PC-9 (cell line): Measurements from ENCODE around the gene TAGAP. TPM values are rescaled to one million over a fixed set of nuclear protein-coding genes. Genes with fewer than 3 reads are reported as not detected.

Source experiments
- BruUV-seq: library from RNA; stranded (reverse); fragments of 400-500 nt; replicated peaks from 2 replicates; lab custom pipeline; 2021; lab: Mats Ljungman, UMichigan
- CTCF ChIA-PET: fragments of 300-600 bp; sonication (Branson Sonifier 250); formaldehyde crosslinking; loops from one replicate; lab custom pipeline; 2022; ENCODE audit warnings: antibody characterized with exemption; lab: Charles Lee
- POLR2A ChIA-PET: fragments of 300-600 bp; sonication (Branson Sonifier 250); formaldehyde crosslinking; loops from one replicate; lab custom pipeline; 2022; ENCODE audit warnings: antibody characterized with exemption; ENCODE audit not compliant: unreplicated experiment; lab: Charles Lee
- DNase-seq, 2 experiments: peaks; one replicate each; pipeline versions ENCODE4 v3.0.0 to v3.0.0-alpha.2; 2015 to 2022; ENCODE audit warnings: mixed read lengths in 1 of 2
- H2AFZ ChIP-seq: fragments of 200-600 bp; sonication (generic); 2 replicates; pipeline ENCODE4 v1.8.1; 2017; ENCODE audit warnings: antibody characterized with exemption
- H3F3A ChIP-seq: fragments of 200-600 bp; sonication (generic); 2 replicates; pipeline ENCODE4 v1.8.1; 2017; ENCODE audit warnings: antibody characterized with exemption, mild to moderate bottlenecking, low read depth; ENCODE audit not compliant: insufficient read depth
- H3K27ac ChIP-seq: fragments of 200-600 bp; sonication (generic); 2 replicates; pipeline ENCODE4 v1.6.1; 2016; ENCODE audit warnings: mixed run types
- H3K27me3 ChIP-seq: fragments of 200-600 bp; sonication (generic); 2 replicates; pipeline ENCODE4 v1.6.1; 2016; ENCODE audit warnings: low read depth, mixed run types; ENCODE audit not compliant: insufficient read depth
- H3K36me3 ChIP-seq: fragments of 200-600 bp; sonication (generic); 2 replicates; pipeline ENCODE4 v1.6.1; 2016; ENCODE audit warnings: low read depth, mixed run types
- H3K4me1 ChIP-seq: fragments of 200-600 bp; sonication (generic); replicated peaks from 2 replicates; pipeline ENCODE4 v1.6.1; 2016; ENCODE audit warnings: mixed run types; ENCODE audit not compliant: insufficient read depth
- H3K4me2 ChIP-seq: fragments of 200-600 bp; sonication (generic); 2 replicates; pipeline ENCODE4 v1.6.1; 2017; ENCODE audit warnings: mixed run types
- H3K4me3 ChIP-seq: fragments of 200-600 bp; sonication (generic); 2 replicates; pipeline ENCODE4 v1.6.1; 2016; ENCODE audit warnings: mixed run types
- H3K79me2 ChIP-seq: fragments of 200-600 bp; sonication (generic); 2 replicates; pipeline ENCODE4 v1.6.1; 2017; ENCODE audit warnings: low read depth, mixed run types
- H3K9me2 ChIP-seq: fragments of 200-600 bp; sonication (generic); 2 replicates; pipeline ENCODE4 v1.8.1; 2017; ENCODE audit warnings: mild to moderate bottlenecking; ENCODE audit not compliant: insufficient read depth
- H3K9me3 ChIP-seq: fragments of 200-600 bp; sonication (generic); 2 replicates; pipeline ENCODE4 v1.8.1; 2016; ENCODE audit warnings: low read depth; ENCODE audit not compliant: insufficient read depth
- H4K20me1 ChIP-seq: fragments of 200-600 bp; sonication (generic); 2 replicates; pipeline ENCODE4 v1.8.1; 2017; ENCODE audit not compliant: insufficient read depth
- EZH2 ChIP-seq: fragments of 200-600 bp; sonication (generic); IDR thresholded peaks from 2 replicates; pipeline ENCODE4 v1.8.0; 2017; ENCODE audit warnings: antibody characterized with exemption, low read depth
- intact Hi-C: fragments of 100-400 bp; cut with micrococcal nuclease; formaldehyde crosslinking; loops from one replicate; pipeline ENCODE4 v1.10.0; 2022; ENCODE audit not compliant: unreplicated experiment
- total RNA-seq: library from RNA; stranded (reverse); gene quantifications from 2 replicates; pipeline ENCODE4 v1.2.3, GENCODE V29; 2021
- TF ChIP-seq, protein P1 (sequence below): fragments of 200-600 bp; sonication (generic); conservative IDR thresholded peaks from 2 replicates; pipeline ENCODE4 v1.6.1; 2017; ENCODE audit warnings: mixed run types, antibody characterized with exemption, mild to moderate bottlenecking, moderate library complexity

TAGAP gene
- total RNA-seq, 1 experiment from 2014 or later = not detected

DNA sequence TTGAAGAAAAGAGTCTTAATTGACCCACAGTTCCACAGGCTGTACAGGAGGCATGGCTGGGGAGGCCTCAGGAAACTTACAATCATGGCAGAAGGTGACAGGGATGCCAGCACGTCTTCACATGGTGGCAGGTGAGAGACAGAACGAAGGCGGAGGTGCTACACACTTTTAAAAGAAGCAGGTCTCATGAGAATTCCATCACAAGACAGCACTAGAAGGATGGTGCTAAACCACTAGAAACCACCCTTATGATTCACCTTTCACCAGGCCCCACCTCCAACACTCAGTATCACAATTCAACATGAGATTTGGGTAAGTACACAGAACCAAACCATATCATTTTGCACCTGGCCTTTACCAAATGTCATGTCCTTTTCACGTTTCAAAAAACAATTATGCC is 20.9 kb downstream of the TAGAP start:
- CTCF ChIA-PET = no interaction called here
- BruUV-seq = no TSS peak
- Histone ChIP-seq H3K27me3 (no peaks in the 10 kb centered on the region), H3K4me3 (no peak overlapping the region), H2AFZ (no peak overlapping the region), H3F3A (no peaks in the 10 kb centered on the region), H3K4me2 (no peak overlapping the region), H3K9me3 (peaks cover 15% of the 10 kb centered on the region; the same call in 1 of the 2 replicates), H3K79me2 (no peaks in the 10 kb centered on the region), H3K27ac (no peak overlapping the region), H3K9me2 (no peaks in the 10 kb centered on the region), H3K36me3 (no peaks in the 10 kb centered on the region), H4K20me1 (no peaks in the 10 kb centered on the region), H3K4me1 (no peaks in the 10 kb centered on the region)
- DNase-seq = no peak
- TF ChIP-seq EZH2 = no peak
- TF ChIP-seq, protein P1, sequence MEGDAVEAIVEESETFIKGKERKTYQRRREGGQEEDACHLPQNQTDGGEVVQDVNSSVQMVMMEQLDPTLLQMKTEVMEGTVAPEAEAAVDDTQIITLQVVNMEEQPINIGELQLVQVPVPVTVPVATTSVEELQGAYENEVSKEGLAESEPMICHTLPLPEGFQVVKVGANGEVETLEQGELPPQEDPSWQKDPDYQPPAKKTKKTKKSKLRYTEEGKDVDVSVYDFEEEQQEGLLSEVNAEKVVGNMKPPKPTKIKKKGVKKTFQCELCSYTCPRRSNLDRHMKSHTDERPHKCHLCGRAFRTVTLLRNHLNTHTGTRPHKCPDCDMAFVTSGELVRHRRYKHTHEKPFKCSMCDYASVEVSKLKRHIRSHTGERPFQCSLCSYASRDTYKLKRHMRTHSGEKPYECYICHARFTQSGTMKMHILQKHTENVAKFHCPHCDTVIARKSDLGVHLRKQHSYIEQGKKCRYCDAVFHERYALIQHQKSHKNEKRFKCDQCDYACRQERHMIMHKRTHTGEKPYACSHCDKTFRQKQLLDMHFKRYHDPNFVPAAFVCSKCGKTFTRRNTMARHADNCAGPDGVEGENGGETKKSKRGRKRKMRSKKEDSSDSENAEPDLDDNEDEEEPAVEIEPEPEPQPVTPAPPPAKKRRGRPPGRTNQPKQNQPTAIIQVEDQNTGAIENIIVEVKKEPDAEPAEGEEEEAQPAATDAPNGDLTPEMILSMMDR = no peak
- POLR2A ChIA-PET = no interaction called here
- intact Hi-C loops = no loop called here

DNA sequence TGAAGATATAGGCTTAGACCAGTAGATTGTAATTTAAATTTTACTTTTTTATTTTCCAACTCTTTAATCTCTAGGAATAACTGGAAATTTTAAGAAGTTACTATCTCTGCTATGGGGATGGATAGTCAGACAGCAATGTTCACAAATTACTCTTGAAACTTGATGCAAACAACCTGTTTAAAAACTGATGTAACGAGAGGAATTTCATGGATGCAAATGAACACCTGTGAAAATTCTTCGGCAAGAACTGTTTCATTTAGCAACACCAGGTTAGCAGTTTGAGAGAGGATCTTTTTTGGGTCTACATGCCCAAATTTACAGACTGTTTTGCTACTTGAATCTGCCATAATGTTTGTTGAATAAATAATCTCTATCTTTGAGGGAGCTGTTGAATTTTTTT is 24.8 kb downstream of the TAGAP start:
- ChIA-PET CTCF (no interaction called here), POLR2A (no interaction called here)
- intact Hi-C loops = no loop called here

DNA sequence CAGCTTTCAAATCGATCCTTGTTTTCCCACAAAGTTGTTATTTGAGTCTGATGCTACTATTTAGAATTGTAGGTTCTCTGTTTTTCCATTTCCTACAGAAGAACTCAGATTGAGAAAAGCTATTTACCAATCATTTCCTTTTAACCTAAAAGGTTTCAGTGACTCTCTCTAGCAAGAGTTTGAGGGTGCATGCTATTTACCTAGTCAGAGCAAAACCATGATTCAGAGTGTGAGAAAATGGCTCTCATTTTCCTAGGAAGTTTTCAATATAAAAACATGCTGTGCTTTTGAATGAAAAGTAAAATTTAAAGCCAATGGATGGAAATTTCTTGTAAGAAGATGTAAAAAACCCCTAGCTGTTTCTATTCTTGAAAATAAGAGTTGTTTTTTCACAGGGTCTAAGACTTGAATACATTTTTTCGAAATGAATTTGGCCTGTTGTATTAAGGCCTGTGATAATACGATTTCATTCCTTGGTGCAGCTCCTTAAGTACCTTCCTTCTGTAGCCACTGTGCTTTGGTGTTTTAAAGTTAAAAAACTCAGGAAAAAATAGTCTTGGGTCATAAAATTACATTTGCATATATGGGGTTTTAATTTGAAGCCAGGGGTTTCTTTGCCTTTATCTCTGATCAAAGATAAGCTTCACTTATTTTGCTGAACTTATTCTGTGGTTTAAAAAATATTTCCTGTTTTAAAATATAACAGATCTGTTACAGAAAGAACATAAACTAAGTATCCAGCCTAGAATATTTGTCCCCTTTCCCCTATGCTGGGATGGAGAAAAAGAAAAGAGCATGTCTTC is 26.8 kb downstream of the TAGAP start:
- TF ChIP-seq, protein P1 = no peak
- TF ChIP-seq EZH2 = no peak
- no peaks in the 10 kb centered on the region for H3K9me2 ChIP-seq
- BruUV-seq = no TSS peak
- ChIA-PET CTCF (interaction anchor here (1.2 kb wide), 1 partner anchor 25 kb away, joined by 3 read pairs; no protein-coding TSS in a partner anchor), POLR2A (no interaction called here)
- no peak overlapping the region for H3K4me3 ChIP-seq
- H4K20me1 ChIP-seq = no peaks in the 10 kb centered on the region
- H3K4me1 ChIP-seq = no peaks in the 10 kb centered on the region
- H3K4me2 ChIP-seq = no peak overlapping the region
- intact Hi-C loops = no loop called here
- no peak overlapping the region for H2AFZ ChIP-seq
- H3K9me3 ChIP-seq = no peaks in the 10 kb centered on the region
- H3F3A ChIP-seq = no peaks in the 10 kb centered on the region
- no peaks in the 10 kb centered on the region for H3K79me2 ChIP-seq
- no peaks in the 10 kb centered on the region for H3K36me3 ChIP-seq
- H3K27ac ChIP-seq = no peak overlapping the region
- DNase-seq = no peak
- no peaks in the 10 kb centered on the region for H3K27me3 ChIP-seq

More for the DNA sequence above, 24.8 kb downstream of the TAGAP start:
- no peak overlapping the region for H3K27ac ChIP-seq
- H3K4me1 ChIP-seq = no peaks in the 10 kb centered on the region
- H3K79me2 ChIP-seq = no peaks in the 10 kb centered on the region
- H3K27me3 ChIP-seq = no peaks in the 10 kb centered on the region
- TF ChIP-seq, protein P1 = no peak
- TF ChIP-seq EZH2 = no peak
- H3K36me3 ChIP-seq = no peaks in the 10 kb centered on the region
- no peak overlapping the region for H2AFZ ChIP-seq
- no TSS peak for BruUV-seq
- no peaks in the 10 kb centered on the region for H3F3A ChIP-seq
- H3K9me2 ChIP-seq = no peaks in the 10 kb centered on the region
- no peak for DNase-seq
- no peaks in the 10 kb centered on the region for H4K20me1 ChIP-seq
- no peak overlapping the region for H3K4me2 ChIP-seq
- H3K9me3 ChIP-seq = peaks cover 11% of the 10 kb centered on the region; the same call in 1 of the 2 replicates
- no peak overlapping the region for H3K4me3 ChIP-seq
